GM18520 (cell line): ENCODE results near the gene EIF2S1.
A peak's percentile ranks its signal among the peaks of the same experiment; 100 is the strongest.
"Not testable (repeated sequence)": the region's sequence is repeated elsewhere in the genome, so short reads cannot be mapped to it uniquely, and the experiment has no call there.

Experiments used
- ATAC-seq: cut with Tn5 transposase; IDR thresholded peaks from one replicate; pipeline ENCODE4 v1.9.1; 2021; ENCODE audit not compliant: unreplicated experiment

Gene EIF2S1

GRCh38 chr14:67359775-67360469 lies at the start of gene EIF2S1, which contains the start of gene ATP6V1D:
EIF2S1 (plus strand) TSS chr14:67360328; CDS start chr14:67364768, 4,440 bp downstream.
ATP6V1D (minus strand) TSS chr14:67359804; CDS start chr14:67359698, 106 bp downstream.
- peak; percentile 87 for ATAC-seq

- no peak for ATAC-seq
Measured at GRCh38 chr14:67311868-67312267, 48.3 kb upstream of the EIF2S1 start.

GRCh38 chr14:67313153-67313552 lies 47.0 kb upstream of the EIF2S1 start:
- ATAC-seq, result no peak

DNA sequence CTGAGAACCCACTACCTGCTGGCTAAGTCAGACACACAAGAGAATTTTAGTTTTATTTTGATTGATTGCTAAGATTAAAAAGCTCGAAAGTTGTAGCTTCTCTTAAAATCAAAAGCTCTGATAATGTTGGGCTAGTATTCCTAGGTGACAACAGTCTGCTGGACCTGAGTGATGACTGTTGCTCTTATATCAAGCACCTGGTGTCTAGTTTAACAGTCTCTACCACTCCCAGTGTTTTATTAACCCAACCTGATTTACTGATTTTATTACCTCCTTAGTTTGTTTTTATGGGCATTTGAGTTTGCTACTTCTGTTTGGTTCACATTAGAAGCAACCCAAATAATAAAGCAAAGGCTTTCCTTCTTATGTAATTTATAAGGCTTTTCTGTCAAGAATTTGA lies 42.3 kb upstream of the EIF2S1 start:
- no peak for ATAC-seq

DNA sequence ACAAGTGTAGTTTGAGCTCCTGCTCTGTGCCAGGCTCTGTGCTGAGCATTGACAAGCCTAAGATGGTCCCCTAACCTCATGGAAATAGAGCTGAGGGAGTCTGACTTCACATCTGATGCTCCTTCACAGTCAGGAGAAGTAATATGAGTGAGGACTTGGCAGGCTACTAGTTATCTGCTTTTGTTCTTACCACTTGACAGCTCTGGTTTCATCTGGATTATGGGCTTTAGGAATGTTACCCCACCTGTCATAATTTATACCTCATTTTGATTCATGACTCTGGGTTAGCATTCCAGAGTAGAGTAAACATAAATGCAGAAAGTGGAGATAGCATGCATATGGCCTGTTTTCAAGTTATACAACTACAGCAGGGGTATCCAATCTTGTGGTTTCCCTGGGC lies 41.0 kb upstream of the EIF2S1 start:
- no peak for ATAC-seq

DNA sequence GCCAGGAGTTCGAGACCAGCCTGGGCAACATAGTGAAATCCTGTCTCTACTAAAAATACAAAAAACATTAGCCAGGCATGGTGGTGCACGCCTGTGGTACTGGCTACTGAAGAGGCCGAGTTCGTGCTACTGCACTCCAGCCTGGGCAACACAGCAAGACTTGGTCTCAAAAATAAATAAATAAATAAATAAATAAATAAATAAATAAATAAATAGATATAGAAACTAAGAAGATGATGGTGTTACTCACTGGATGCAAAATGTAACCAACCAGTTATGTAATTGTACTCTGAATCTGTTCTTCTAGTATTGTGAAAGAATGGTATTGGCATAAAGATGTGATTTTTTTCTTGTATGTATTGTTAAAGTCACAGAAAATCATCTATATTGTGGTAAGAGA lies 30.5 kb upstream of the EIF2S1 start:
- ATAC-seq, result not testable (repeated sequence)

GRCh38 chr14:67331368-67332125 lies 28.6 kb upstream of the EIF2S1 start:
- no peak for ATAC-seq

GRCh38 chr14:67332468-67332867 lies 27.7 kb upstream of the EIF2S1 start:
- no peak for ATAC-seq

DNA sequence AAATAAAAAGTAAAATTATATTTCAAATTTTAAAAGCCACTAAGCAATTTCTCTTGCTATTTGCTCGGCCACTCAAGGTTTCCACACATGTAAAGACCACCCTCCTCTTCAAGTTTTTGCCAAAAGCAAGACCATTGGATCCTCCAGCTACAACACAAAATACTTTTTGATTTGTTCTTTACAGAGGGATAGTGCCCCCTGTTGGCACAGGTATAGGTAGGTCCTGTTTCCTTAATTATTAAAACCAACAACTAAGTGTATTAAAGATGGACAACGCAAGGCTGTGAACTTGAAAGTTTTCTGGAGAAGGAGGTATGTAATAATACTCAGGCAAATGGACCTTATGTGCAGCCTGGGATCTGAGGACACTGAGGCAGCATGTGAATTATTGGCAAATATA lies 24.3 kb upstream of the EIF2S1 start:
- ATAC-seq, result no peak

DNA sequence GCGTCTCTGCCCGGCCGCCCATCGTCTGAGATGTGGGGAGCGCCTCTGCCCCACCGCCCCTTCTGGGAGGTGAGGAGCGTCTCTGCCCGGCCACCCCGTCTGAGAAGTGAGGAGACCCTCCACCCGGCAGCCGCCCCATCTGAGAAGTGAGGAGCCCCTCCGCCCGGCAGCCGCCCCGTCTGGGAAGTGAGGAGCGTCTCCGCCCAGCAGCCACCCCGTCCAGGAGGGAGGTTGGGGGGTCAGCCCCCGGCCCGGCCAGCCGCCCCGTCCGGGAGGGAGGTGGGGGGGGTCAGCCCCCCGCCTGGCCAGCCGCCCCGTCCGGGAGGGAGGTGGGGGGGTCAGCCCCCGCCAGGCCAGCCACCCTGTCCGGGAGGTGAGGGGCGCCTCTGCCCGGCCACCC lies 18.9 kb upstream of the EIF2S1 start:
- not testable (repeated sequence) for ATAC-seq

DNA sequence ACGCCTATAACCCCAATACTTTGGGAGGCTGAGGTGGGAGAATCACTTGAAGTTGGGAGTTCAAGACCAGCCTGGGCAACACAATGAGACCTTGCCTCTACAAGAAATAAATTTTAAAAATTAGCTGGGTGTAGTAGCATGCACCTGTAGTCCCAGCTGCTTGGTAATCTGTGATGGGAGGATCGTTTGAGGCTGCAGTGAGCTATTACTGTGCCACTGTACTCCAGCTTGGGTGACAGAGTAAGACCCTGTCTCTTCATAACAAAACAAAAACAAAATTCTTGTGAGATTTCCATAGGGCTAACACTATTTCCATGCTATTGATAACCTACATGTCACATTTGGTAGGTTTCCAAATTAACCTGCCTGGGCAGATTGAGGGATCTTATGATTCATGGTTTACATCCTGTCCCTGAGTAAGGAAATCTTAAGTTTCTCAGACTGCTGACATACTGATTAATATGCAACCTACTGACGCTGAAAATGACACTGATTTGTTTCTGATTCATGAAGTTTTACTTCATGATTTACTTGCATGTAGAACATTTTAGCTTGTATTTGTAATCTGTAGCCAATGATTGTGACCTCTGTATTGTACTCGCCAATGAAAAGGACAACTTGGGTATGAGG lies 16.4 kb upstream of the EIF2S1 start:
- ATAC-seq, result no peak

- ATAC-seq, result no peak
Measured at GRCh38 chr14:67345583-67345982, 14.5 kb upstream of the EIF2S1 start.

DNA sequence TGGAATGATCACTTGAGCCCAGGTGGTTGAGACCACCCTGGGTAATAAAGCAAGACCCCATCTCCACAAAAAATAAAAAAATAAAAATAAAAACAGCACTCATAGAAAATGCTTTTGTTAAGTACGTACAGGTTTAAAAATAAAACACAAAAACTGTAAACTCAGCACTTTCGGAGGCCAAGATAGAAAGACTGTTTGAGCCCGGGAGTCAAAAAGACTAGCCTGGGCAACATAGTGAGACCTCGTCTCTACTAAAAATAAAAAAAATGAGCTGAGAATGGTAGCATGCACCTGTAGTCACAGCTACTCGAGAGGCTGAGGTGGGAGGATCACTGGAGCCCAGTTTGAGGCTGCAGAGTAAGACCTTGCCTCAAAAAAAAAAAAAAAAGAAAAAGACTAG lies 8.1 kb upstream of the EIF2S1 start:
- ATAC-seq, result no peak

DNA sequence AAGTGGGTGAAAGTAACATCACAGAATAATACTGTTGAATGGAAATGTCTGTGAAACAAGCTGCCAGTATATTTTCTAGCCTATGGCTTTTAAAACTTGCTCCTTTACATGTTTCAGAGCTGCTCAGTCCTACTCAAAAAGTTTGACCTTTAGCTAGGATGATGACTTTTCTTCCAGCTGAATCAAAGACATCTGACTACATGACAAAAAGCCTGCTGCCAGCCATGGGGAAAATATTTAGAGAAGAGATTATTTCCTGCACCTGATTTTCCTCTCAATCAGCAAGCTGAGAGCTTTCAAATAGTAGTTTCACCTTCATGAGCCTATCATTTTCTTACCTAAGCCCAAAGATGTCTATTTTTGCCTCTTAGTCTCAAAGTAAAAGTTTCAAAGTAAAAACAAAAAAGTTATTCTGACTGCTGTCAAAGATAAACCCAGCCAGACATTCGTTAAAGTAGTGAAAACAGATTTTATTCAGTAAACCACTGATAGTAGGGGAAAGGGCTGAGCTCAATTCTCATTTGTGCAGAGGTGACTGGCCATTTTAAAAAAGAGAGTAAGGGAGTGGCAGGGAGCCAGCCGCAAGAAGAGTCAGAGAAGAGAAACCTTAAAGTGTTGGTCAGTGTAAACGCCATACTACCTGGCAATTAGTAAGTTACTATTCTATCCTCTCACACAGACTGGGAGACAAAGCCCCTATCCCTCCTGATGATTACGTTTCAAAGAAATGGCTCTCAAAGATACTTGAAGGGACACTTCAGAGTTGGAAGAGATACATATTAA lies 2.8 kb upstream of the EIF2S1 start:
- no peak for ATAC-seq

GRCh38 chr14:67357969-67358354 lies 2.2 kb upstream of the EIF2S1 start:
- no peak for ATAC-seq

DNA sequence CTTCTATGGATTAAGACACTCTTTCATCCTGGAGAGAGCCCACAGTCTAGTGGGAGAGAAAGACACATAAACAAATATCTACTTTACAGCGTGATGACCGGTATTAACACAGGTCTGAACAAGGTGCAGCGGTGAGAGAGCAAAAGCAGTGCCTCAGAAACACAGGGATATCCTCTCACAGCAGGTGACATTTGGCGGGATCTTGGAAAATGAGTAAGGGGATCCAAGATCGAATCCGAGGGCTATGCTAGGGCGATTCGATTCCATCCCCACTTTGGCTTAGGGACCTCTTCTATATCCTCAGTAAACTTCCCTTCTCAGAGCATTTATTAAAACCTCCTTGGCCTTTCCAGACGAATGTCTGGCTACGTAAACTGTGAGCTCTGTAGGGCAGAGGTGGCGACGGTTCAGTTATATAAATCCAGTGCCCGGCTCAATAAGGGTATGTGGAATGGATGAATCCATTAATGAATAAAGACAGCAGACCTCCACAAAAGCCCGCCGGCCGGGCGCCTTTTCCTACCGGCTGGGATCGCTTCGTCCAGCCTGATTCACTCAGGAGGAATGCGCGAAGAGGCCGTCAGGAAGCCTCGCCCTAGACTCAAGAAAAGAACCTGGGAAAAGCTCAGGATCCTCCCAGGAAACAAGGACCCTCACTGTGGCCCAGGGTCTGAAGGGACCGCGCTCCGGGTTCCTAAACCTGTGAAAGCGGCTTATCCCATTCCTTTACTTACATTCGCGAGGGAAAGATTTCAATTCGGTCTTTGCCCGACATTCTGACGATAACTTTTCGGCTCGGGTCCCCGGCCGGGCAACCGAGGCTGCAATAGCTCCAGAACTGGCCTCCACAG lies 979 bp upstream of the EIF2S1 start:
- ATAC-seq, result no peak

- no peak for ATAC-seq
Measured at GRCh38 chr14:67360470-67361206, 510 bp downstream of the EIF2S1 start.

DNA sequence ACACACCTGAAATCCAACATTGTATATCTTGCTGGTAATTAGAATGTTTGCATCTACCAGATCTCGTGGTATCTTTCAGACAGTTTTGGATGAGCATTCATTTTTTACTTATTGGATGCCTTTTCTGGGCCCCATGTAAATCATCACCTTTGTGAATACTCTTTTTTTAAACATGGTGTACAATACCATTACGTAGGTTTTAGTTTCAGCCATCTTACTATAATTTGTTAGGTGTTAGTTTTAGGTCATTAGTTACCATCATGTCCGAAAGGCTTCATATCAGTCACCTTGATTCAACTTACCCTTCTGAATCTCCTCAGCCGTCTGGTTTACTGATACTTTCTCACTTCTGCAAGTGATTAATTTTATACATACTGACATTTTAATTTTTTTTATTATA lies 5.3 kb downstream of the EIF2S1 start:
- ATAC-seq, result no peak

DNA sequence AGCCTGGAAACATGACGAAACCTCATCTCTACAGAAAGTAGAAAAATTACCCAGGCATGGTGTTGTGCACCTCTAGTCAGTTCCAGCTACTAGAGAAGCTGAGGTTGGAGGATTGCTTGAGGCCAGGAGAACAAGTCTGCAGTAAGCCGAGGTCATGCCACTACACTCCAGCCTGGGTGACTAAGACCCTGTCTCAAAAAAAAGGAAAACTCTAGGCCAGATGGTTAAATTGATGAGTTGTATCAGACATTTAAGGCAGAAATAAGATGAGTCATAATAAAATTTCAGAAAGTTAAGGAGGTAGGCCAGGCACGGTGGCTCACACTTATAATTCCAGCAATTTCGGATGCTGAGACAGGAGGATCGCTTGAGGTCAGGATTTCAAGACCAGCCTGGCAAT lies 10.7 kb downstream of the EIF2S1 start:
- ATAC-seq, result no peak
